HUES48 (cell line): Measurements from ENCODE around the gene PCBP3.

ENCODE experiments used
- H3K27ac ChIP-seq: one replicate; pipeline ENCODE4 v1.7.0; 2013; ENCODE audit warnings: low read depth, low read length, inconsistent platforms
- H3K27me3 ChIP-seq: 2 replicates; pipeline ENCODE4 v1.6.1; 2013; ENCODE audit warnings: mild to moderate bottlenecking, low read length; ENCODE audit not compliant: control insufficient read depth, insufficient read depth
- H3K36me3 ChIP-seq: 2 replicates; pipeline ENCODE4 v1.6.1; 2013; ENCODE audit warnings: low read length; ENCODE audit not compliant: control insufficient read depth, insufficient read depth
- H3K4me1 ChIP-seq: 2 replicates; pipeline ENCODE4 v1.6.1; 2013; ENCODE audit warnings: mild to moderate bottlenecking, low read length; ENCODE audit not compliant: control insufficient read depth, insufficient read depth
- H3K4me3 ChIP-seq: 2 replicates; pipeline ENCODE4 v1.5.1; 2013; ENCODE audit warnings: mild to moderate bottlenecking, low read depth, low read length
- H3K9ac ChIP-seq: 2 replicates; pipeline ENCODE4 v1.6.1; 2013; ENCODE audit warnings: mild to moderate bottlenecking, low read depth, low read length, moderate library complexity
- H3K9me3 ChIP-seq: 2 replicates; pipeline ENCODE4 v1.6.1; 2013; ENCODE audit warnings: low read length; ENCODE audit not compliant: control insufficient read depth, insufficient read depth

The PCBP3 gene

GRCh38 chr21:45747802-45748445 is 104.4 kb downstream of the PCBP3 start:
- Histone ChIP-seq H3K9me3 (no peaks in the 10 kb centered on the region), H3K27ac (no peak overlapping the region), H3K36me3 (0 out of 2 replicates have a peak, but pooled peaks cover 3% of the 10 kb centered on the region), H3K27me3 (no peaks in the 10 kb centered on the region), H3K9ac (no peak overlapping the region), H3K4me1 (0 out of 2 replicates have a peak, but pooled peaks cover 8% of the 10 kb centered on the region), H3K4me3 (no peak overlapping the region)

GRCh38 chr21:45748593-45748992 is 105.1 kb downstream of the PCBP3 start:
- 0 out of 2 replicates have a peak, but pooled peaks cover 8% of the 10 kb centered on the region for H3K4me1 ChIP-seq
- no peak overlapping the region for H3K9ac ChIP-seq
- H3K27me3 ChIP-seq = no peaks in the 10 kb centered on the region
- 0 out of 2 replicates have a peak, but pooled peaks cover 3% of the 10 kb centered on the region for H3K36me3 ChIP-seq
- no peaks in the 10 kb centered on the region for H3K9me3 ChIP-seq
- H3K27ac ChIP-seq = no peak overlapping the region
- H3K4me3 ChIP-seq = no peak overlapping the region

- Histone ChIP-seq H3K4me3 (no peak overlapping the region), H3K4me1 (0 out of 2 replicates have a peak, but pooled peaks cover 8% of the 10 kb centered on the region), H3K27me3 (no peaks in the 10 kb centered on the region), H3K9ac (no peak overlapping the region), H3K9me3 (no peaks in the 10 kb centered on the region), H3K27ac (no peak overlapping the region), H3K36me3 (0 out of 2 replicates have a peak, but pooled peaks cover 3% of the 10 kb centered on the region)
Measured at GRCh38 chr21:45749974-45750373, 106.4 kb downstream of the PCBP3 start.

- H3K27me3 ChIP-seq = no peaks in the 10 kb centered on the region
- no peak overlapping the region for H3K27ac ChIP-seq
- no peak overlapping the region for H3K9ac ChIP-seq
- 0 out of 2 replicates have a peak, but pooled peaks cover 3% of the 10 kb centered on the region for H3K36me3 ChIP-seq
- no peak overlapping the region for H3K4me3 ChIP-seq
- H3K9me3 ChIP-seq = no peaks in the 10 kb centered on the region
- H3K4me1 ChIP-seq = 0 out of 2 replicates have a peak, but pooled peaks cover 8% of the 10 kb centered on the region
Measured at GRCh38 chr21:45750936-45751335, 107.4 kb downstream of the PCBP3 start.

GRCh38 chr21:45753445-45753844 is 109.9 kb downstream of the PCBP3 start:
- H3K36me3 ChIP-seq = 0 out of 2 replicates have a peak, but pooled peaks cover 3% of the 10 kb centered on the region
- no peaks in the 10 kb centered on the region for H3K27me3 ChIP-seq
- H3K9me3 ChIP-seq = no peaks in the 10 kb centered on the region
- no peak overlapping the region for H3K9ac ChIP-seq
- H3K4me1 ChIP-seq = no peaks in the 10 kb centered on the region
- H3K27ac ChIP-seq = no peak overlapping the region
- H3K4me3 ChIP-seq = no peak overlapping the region

GRCh38 chr21:45756029-45756428 is 112.5 kb downstream of the PCBP3 start:
- no peaks in the 10 kb centered on the region for H3K36me3 ChIP-seq
- no peak overlapping the region for H3K9ac ChIP-seq
- no peaks in the 10 kb centered on the region for H3K27me3 ChIP-seq

GRCh38 chr21:45756669-45757068 is 113.1 kb downstream of the PCBP3 start:
- Histone ChIP-seq H3K27me3 (no peaks in the 10 kb centered on the region), H3K9ac (no peak overlapping the region), H3K4me1 (no peaks in the 10 kb centered on the region), H3K4me3 (no peak overlapping the region), H3K27ac (no peak overlapping the region), H3K36me3 (no peaks in the 10 kb centered on the region), H3K9me3 (no peaks in the 10 kb centered on the region)

More at GRCh38 chr21:45756029-45756428, 112.5 kb downstream of the PCBP3 start:
- Histone ChIP-seq H3K27ac (no peak overlapping the region), H3K4me3 (no peak overlapping the region), H3K4me1 (no peaks in the 10 kb centered on the region), H3K9me3 (no peaks in the 10 kb centered on the region)

GRCh38 chr21:45761704-45762103 is 118.2 kb downstream of the PCBP3 start:
- H3K9me3 ChIP-seq = no peaks in the 10 kb centered on the region
- H3K9ac ChIP-seq = no peak overlapping the region
- H3K36me3 ChIP-seq = no peaks in the 10 kb centered on the region
- H3K4me3 ChIP-seq = no peak overlapping the region
- no peak overlapping the region for H3K27ac ChIP-seq
- H3K27me3 ChIP-seq = no peaks in the 10 kb centered on the region
- no peaks in the 10 kb centered on the region for H3K4me1 ChIP-seq

- H3K27me3 ChIP-seq = no peaks in the 10 kb centered on the region
- no peak overlapping the region for H3K9ac ChIP-seq
- H3K4me1 ChIP-seq = no peaks in the 10 kb centered on the region
- H3K36me3 ChIP-seq = no peaks in the 10 kb centered on the region
- no peak overlapping the region for H3K4me3 ChIP-seq
- no peak overlapping the region for H3K27ac ChIP-seq
- no peaks in the 10 kb centered on the region for H3K9me3 ChIP-seq
Measured at GRCh38 chr21:45763074-45763473, 119.5 kb downstream of the PCBP3 start.

- H3K27ac ChIP-seq = no peak overlapping the region
Measured at GRCh38 chr21:45763506-45763905, 120.0 kb downstream of the PCBP3 start.

GRCh38 chr21:45764792-45765191 is 121.3 kb downstream of the PCBP3 start:
- Histone ChIP-seq H3K27me3 (no peaks in the 10 kb centered on the region), H3K9me3 (no peaks in the 10 kb centered on the region), H3K4me3 (no peak overlapping the region), H3K27ac (no peak overlapping the region), H3K9ac (no peak overlapping the region), H3K4me1 (no peaks in the 10 kb centered on the region), H3K36me3 (no peaks in the 10 kb centered on the region)

More at GRCh38 chr21:45763506-45763905, 120.0 kb downstream of the PCBP3 start:
- Histone ChIP-seq H3K4me3 (no peak overlapping the region), H3K36me3 (no peaks in the 10 kb centered on the region), H3K4me1 (no peaks in the 10 kb centered on the region), H3K9me3 (no peaks in the 10 kb centered on the region), H3K9ac (no peak overlapping the region), H3K27me3 (no peaks in the 10 kb centered on the region)
